ENCODE data around the gene SDCBP2.
"Not testable (repeated sequence)": the region's sequence is repeated elsewhere in the genome, so short reads cannot be mapped to it uniquely, and the experiment has no call there.

SDCBP2 gene

DNA sequence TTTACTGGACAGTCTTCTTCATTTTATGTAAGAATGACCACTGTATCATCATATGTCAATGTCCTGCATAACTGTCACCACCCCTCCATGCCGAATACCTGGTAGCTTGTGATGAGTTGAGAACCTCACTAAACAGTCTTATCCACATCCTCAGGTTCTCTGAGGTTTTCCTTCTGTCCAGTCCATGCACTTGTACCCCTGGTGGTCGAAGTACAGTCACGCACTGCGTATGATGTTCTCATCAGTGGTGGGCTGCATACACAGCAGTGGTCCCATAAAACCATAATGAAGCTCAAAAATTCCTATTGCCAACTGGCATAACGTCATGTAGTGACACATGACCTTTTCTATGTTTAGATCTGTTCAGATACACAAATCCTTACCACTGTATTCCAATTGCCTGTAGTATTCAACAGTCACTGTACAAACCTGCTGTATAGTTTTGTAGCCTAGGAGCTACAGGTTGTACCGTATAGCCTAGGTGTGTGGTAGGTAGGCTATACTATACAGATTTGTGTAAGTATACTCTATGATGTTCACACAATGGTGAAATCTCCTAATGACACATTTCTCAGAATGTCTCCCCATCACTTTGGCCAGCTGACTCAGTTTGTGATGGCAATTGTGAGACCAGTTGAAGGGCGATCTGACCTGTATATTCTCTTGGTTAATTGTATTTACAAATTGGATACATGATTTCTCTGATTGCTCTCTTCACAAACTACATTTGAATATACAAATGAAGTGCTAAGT lies 31.3 kb upstream of the SDCBP2 start:
- DNase-seq (ENCODE audit: low read depth): no peak

DNA sequence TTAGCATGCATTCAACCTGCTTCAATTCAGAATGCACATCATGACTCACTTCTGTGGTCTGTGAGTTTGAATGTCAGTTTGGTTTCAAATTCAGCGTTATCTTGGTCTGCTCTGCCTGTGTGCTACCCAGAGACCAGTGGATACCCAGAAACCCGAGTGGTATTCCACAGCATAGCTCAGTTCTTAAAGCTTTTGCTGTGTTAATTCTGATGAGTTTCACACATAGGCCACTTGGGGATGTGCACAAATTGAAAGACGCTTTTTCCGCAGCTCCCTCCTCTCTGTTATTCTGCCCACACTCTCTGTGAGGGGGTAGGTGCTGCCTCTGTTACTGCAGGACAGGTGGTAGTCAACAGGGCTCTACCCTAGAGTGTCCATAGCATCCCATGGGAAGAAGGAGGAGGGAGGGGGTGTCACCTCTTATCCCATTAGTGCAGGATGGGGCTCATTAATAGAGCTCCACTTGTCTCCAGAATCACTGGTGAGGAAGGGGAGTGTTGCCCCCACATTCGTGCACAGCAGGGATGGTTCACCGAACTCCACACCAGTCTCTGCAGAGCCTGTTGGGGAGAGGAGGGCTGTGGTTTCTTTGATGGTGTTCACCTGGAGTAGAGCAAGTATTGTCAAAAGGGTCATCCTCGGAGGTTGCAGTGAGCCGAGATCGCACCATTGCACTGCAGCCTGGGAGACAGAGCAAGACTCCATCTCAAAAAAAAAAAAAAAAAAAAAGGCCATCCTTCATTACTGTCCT lies 29.2 kb upstream of the SDCBP2 start:
- no peak for DNase-seq (ENCODE audit: low read depth)

DNA sequence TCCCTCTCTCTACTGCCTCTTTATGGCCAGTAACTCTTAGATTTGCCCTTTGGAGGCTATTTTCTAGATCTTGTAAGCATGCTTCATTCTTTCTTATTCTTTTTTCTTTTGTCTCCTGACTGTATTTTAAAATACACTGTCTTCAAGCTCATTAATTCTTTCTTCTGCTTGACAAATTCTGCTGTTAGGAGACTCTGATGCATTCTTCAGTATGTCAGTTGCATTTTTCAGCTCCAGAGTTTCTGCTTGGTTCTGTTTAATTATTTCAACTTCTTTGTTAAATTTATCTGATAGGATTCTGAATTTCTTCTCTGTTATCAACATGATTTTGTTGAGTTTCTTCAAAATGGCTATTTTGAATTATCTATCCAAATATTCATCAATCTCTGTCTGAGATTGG lies 25.0 kb upstream of the SDCBP2 start:
- DNase-seq (ENCODE audit: low read depth): no peak

DNA sequence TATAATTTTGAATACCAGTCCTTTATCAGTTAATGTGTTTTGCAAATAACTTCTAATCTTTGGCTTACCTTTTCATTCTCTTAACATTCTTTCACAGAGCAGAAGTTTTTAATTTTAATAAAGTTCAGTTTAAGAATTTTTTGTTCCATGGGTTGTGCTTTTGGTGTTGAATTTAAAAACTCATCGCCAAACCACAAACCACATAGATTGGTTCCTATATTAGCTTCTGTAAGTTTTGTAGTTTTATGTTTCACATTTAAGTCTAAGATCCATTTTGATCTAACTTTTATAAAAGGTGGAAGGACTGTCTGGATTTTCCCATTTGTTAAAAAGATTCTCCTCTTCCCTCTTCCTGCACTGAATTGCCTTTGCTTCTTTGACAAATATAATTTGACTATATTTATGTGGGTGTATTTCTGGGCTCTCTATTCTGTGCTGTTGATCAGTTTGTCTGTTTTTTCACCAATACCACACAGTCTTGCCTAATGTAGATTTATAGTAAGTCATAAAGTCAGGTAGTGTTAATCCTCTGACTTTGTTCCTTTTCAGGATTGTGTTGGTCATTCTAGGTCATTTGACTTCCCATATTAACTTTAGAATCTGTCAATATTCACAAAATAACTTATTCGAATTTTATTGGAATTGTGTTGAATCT lies 17.5 kb upstream of the SDCBP2 start:
- DNase-seq (ENCODE audit: low read depth): no peak

DNA sequence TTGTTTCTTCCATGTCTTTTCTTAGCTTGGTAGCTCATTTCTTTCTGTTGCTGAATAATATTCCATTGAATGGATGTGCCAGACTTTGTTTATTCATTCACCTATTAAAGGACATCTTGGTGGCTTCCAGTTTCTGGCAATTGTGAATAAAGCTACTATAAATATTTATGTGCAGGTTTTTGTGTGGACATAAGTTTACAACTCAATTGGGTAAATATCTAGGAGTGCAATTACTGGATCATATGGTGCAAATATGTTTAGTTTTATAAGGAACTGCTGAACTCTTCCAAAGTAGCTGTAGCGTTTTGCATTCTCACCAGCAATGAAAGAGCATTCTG lies 16.8 kb upstream of the SDCBP2 start:
- no peak for DNase-seq (ENCODE audit: low read depth)

DNA sequence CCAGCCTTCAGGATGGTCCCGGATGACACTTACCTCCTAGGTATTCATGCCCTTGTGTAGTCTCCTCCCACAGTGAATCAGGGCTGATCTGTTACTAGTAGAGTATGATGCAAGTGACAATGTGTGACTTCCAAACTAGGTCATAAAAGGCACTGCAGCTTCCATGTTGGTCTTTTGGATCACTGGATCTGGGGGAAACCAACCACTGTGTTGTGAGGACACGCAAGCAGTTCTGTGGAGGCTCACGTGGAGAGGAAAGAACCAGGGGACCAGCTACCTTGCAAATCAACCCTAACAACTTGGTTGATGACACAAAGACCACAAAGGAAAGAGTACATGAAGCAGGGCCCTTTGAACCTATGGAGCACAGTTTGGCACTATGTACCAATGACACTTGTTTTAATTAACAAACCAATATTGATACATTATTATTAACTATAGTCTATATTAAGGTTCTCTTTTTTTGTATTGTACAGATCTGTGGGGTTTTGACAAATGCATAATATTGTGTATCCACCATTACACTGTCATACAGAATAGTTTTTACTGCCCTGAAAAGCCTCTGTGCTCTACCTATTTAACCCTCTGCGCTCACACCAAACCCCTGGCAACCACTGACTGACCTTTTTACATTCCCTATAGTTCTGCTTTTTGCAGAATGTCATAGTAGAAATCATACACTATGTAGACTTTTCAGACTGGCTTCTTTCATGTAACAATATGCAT lies 16.3 kb upstream of the SDCBP2 start:
- DNase-seq (ENCODE audit: low read depth): no peak

DNA sequence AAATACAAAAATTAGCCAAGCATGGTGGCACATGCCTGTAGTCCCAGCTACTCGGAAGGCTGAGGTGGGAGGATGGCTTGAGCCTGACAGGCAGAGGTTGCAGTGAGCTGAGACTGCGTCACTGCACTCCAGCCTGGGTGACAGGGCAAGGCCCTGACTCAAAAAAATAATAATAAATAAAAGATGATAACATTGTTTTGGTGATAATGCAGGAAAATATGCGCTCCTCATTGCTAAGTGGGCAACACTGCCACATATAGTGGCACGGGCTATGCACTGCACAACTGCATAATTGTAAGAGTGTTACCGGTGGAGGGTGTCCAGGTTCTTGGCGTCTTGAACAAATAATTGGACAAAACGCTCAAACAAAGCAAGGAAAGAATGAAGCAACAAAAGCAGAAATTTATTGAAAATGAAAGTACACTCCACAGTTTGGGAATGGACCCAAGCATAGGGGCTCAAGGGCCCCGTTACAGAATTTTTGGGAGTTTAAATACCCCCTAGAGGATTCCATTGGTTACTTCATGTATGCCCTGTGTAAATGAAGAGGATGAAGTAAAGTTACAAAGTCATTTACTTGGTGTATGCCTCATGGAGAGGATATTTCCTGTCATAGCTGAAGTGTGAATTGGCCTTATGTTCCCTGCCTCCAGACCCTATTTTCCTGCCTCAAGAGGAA lies 14.6 kb upstream of the SDCBP2 start:
- DNase-seq (ENCODE audit: low read depth): not testable (repeated sequence)

DNA sequence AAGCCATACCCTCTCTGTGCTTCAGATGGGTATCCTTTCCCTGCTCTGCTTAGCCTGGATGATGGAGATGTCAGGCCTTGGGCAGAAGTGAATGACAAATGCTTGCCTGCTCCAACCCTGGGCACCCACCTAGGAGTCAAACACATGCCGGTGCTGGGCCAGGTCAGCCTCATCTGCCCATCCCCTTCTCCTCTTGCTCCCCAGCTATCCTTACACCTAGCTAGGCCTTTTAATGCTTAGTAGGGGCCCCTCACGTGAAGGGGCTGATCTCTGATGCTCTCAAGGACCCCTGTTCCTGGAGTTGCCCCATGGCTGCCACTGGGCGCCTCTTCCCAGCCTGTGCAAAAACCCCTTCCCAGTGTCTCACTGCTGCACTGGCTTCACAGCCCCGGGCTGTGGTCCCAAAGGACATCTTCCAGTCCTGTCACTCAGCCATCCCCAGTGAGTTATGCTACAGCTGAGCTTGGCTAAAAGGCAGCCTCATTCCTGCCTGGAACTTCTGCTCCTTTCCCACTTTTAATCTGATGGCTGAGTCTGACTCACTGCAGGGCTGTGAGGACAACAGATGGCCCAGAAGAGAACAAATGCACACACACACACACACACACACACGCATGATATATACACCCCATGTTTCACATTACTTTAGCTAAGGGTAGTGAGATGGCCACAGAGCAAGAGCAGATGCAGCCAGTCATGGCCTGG lies 12.8 kb upstream of the SDCBP2 start:
- peak; percentile 26 for DNase-seq (ENCODE audit: low read depth)

DNA sequence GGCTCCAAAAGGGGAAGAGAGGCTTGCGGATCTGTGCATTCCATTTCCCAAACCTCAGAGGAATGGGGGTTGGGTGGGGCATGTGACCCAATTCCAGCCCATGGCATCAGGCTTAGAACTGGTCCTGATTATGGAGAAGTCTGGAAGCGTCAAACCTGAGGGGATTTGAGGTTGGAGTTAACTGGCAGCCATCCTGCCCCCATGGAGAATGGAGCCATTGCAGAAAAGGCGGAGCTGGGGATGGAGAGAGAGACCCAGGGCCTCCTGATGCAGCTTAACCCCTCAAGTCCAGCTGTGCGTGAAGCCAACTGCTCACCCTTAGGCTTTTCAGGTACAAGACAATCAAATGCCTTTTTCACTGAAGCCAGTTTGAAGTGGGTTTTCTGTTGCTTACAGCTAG lies 9.9 kb upstream of the SDCBP2 start:
- no peak for DNase-seq (ENCODE audit: low read depth)

DNA sequence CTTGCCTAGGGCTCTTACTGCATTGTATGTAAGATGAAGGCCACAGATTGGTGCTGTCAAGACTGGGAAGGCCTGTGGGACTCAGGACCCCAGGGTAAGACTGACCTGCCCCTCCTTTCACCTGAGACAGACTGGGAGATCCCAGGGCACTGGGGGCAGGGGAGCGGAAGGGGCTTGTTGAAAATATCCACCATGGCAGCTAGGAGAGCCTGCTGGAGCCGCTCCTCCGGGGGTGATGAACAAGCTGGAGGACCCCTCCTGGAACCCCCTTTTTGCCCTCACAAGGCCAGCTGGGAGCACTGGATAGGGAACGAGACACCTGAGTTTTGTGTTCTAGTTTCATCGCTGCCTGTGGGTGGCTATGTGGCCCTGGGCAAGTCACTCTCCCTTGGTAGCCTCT lies 9.2 kb upstream of the SDCBP2 start:
- DNase-seq (ENCODE audit: low read depth): no peak

DNA sequence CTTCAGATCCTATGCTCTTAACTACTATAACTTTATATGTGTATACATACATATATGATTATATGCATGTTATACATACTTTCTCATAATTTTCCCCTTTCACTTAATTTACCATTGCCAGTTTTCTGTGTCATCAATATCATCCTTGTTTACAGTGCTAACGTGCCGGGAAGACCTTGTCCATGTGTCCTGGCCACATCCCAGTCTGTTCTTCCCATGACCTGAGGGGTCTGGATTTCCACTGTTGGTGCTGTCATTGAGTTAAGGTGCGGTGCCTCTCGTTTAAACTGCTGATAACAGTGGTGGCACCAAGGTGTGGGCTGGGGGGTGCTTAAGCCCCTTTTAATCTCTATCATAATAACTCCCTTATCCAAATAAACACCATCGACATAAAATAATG lies 8.5 kb upstream of the SDCBP2 start:
- DNase-seq (ENCODE audit: low read depth): no peak

DNA sequence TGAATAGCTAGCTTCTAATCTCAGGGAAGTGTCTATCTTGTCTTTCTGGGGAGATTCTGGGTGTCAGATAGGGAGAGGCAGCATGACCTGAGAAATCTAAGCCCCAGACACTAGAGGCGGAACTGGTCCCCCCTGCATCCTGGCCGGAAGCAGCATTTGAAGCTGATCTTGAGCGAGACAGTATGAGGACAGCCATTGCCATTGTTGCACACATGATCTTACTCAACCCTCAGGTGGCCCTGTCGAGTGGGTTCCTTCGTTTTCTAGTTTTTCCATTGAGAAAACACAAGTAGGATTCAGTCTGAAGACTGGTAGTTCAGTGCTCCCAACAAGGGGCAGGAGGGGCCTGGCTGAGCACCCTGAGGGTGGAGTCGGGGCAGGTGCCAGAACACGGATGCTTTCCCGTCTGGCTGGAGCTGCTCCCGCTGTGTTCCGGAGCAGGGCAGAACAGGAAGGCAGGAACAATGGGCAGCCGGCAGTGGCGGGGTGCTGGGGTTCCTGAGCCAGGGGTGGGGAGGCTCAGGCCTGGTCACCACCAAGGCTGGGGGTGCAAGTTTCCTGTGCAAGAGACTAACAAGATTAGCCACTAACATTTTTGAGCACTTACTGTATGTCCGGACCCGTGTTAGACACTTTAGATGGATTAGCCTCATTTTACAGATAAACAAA lies 7.9 kb upstream of the SDCBP2 start:
- no peak for DNase-seq (ENCODE audit: low read depth)

DNA sequence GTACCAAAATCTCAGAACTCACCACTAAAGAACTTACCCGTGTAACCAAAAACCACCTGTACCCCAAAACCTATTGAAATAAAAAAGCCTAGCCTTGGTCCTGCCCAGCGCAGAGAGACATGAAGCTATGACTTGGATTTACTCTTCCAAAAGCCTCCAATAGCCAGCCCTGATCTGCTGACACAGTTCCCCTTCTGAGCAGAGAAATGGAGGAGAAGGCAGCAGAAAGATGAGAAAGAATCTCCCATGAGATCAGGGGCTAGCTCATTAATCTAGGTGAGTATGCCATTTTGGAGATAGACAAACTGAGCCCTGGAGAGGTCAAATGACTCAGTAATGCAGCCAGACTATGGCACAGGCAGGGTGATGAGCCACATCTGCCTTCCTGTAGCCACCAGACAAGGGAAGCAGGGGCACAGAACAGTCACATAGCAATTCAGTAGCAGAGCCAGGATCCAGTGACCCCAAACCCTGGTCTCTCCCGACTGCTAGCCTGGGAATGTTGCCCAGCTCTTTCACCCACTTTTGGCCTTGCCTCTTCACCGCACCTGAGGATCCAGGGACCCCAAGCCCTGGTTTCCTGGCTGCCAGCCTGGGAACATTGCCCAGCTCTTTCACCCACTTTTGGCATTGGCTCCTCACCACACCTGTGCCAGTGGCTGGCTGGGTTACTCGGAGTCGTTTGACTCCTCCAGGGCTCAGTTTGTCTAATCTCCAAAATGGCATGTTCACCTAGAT lies 7.2 kb upstream of the SDCBP2 start:
- DNase-seq (ENCODE audit: low read depth): no peak

DNA sequence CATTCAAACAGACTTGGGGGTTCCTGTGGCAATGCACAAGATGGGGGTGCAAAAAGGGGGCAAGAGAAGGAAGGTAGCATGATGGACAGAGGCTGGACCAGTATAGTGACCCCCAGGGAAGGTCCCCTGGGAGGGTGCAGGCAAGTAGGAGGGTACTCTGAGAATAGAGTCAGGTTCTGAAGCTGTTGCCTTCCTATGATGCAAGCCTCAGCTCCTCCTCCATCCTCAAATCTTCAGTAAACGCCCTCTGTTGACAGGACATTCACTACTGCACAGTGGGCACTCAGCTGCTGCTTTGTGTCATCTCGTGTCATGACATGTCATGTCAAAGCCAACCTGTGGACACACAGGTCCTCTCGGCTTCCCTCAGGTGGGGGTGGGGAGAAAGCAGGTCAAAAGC lies 5.8 kb upstream of the SDCBP2 start:
- DNase-seq (ENCODE audit: low read depth): no peak

DNA sequence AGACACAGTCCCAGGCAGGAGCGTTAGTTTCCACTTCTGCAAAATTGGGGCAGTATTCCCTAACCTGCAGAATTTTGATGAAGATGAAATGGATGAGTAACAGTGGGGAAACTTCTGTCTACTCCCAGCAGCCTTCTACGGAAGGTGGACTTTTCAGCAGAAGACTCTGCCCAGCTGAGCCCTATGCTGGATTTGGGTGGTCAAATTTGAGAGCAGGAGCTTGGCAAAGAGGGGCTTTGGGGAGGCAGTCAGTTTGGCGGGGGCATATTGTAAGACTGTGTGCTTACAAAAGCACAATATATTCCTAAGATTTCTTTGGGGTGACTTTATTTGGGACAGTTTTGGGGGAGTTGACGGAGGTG lies 5.4 kb upstream of the SDCBP2 start:
- DNase-seq (ENCODE audit: low read depth): no peak

DNA sequence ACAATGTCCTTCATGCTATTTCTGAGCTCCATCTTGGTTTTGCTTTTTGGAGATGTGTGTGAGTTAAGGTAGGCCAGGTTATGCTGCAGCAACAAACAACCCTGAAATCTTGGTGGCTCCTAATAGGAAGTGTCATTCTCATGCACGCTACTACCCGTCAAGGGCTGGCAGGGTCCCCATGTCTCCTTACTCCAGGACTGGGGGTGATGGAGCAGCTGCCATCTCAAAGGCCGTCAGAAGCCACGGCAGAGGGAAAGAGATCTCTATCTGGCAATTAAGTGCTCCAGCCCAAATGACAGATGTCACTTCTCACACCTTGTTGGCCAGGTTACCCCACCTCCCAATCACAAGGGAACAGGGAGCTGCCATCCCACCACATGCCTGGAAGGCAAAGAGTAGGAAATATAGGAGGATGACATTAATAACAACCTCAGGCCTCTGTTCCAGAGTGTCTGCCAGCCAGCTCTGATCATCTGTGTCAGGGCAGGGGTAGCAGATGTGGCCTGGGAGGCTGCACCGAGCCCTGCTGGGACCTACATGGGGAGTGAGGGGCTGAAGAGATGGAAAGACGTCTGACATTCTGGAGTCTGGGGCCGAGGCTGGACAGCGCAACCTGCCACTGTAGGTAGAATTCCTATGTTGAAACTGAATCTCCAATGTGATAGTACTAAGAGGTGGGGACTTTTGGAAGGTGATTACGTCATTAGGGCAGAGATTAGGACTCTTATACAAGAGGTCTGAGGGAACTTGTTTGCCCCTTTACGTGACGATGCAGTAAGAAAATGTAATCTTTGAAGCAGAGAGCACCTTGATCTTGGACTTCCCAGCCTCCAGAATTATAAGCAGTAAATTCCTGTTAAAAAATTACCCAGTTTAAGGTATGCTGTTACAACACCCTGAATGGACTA lies 4.8 kb upstream of the SDCBP2 start:
- DNase-seq (ENCODE audit: low read depth): no peak

DNA sequence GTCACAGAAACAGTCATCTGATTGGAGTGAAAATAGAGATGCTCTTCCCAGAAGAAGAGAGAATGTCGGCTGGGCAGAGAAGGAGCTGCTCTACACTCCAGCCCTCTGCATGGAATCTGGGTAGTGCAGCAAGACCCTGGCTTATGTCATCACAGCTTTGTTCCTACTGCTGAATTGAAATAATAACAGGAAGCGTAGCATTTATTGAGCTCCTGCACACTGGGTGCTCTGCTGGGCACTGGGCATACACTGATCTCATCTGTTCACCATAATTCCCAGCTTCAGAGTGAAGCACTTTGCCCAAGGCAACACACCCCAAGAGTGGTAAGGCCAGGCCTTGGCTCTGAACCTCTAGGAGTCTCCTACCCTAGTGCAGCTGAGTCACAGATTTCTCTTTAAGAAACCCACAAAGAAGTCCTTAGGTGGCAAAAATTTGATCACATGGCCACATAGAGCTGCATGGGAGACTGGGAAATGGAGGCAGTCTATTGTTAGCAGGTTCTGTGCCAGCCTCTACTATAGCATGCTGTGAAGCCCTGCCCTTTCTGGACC lies 3.9 kb upstream of the SDCBP2 start:
- DNase-seq (ENCODE audit: low read depth): no peak

DNA sequence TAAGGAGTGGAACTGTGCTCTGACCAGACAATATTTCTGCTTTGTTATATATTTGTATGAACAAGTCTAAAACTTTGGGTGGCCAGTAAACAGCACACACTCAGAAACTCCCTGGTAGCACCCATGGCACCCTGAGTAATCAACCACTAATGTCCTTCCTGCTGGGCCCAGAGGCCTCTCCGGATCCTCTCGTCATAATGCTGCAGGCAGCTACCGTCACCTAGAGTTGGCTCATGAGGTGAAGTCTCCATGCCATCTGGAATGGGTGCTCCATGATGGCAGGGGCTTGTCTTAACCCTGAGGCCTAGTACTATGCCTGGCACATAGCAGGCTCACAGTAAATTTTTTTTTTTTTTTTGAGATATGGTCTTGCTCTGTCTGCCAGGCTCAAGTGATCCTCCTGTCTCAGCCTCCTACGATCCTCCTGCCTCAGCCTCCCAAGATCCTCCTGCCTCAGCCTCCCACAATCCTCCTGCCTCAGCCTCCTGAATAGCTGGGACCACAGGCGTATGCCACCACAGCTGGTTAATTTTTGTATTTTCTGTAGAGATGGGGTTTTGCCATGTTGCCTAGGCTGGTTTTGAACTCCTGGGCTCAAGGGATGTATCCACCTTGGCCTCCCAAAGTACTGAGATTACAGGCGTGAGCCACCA lies 3.0 kb upstream of the SDCBP2 start:
- no peak for DNase-seq (ENCODE audit: low read depth)

Data from GM04503 (cell line).